Measurements from ENCODE around the gene CSRNP3.

CSRNP3 gene

DNA sequence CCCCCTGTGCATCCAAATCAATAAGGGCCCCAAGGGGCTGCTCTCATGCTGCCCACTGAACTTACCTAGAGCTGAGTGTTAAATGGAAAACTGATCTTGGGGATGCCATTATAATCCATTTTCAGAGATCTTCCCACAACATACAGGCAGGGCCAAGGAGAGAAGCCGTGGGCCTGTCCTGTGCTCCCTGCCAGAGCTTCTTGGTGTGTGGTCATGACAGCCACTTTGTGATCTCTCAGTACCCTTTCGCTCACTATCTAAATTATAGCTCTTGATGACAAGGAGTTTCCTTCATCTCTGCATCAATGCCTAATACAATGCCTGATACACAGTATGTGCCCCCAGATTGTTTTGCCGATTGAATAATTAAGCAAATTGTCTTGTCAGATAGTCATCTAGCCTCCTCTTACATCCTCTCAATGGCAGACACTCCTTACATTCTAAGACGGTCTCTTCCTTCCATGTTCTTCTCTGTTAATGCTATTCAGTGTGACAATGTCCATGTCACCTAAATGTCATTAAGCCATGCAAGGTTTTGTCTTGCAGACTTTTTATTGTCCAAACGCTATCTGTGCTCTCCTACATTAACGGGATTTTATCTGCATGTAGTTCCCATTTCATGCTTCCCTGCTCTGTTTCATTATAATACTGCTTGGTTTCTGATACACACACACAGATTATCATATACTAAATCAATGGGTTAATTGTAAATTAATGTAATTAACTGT, 5.9 kb downstream of the CSRNP3 start:
- Histone ChIP-seq H3K4me3 (ENCODE audit: low read depth, low read length) (no peak overlapping the region), H3K9me3 (ENCODE audit: control insufficient read depth, insufficient read depth, low read depth, low read length) (no peaks in the 10 kb centered on the region), H3K36me3 (ENCODE audit: control insufficient read depth in 2 of 2, insufficient read depth in 1 of 2, low read length in 2 of 2) (no peaks in the 10 kb centered on the region), H3K4me1 (ENCODE audit: control insufficient read depth, insufficient read depth, low read length) (peaks cover 3% of the 10 kb centered on the region; the same call in 1 of the 2 replicates), H3K27ac (ENCODE audit: extremely low read depth, low read depth, low read length) (no peak overlapping the region)
- POLR2A ChIA-PET, result no interaction called here
- CTCF ChIA-PET, result interaction anchor here (0.5 to 0.6 kb wide), 2 partner anchors 29 to 224 kb away, joined by 3 to 4 read pairs; no protein-coding TSS in a partner anchor
- no peak for TF ChIP-seq TRIM28 (IDR thresholded peaks at IDR 0.05; ENCODE audit: borderline replicate concordance, low read length)
- TF ChIP-seq, protein P1, sequence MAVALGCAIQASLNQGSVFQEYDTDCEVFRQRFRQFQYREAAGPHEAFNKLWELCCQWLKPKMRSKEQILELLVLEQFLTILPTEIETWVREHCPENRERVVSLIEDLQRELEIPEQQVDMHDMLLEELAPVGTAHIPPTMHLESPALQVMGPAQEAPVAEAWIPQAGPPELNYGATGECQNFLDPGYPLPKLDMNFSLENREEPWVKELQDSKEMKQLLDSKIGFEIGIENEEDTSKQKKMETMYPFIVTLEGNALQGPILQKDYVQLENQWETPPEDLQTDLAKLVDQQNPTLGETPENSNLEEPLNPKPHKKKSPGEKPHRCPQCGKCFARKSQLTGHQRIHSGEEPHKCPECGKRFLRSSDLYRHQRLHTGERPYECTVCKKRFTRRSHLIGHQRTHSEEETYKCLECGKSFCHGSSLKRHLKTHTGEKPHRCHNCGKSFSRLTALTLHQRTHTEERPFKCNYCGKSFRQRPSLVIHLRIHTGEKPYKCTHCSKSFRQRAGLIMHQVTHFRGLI (tag by site-specific recombination; IDR thresholded peaks at IDR 0.05), result no peak
- TF ChIP-seq HIC1 (tag by site-specific recombination; IDR thresholded peaks at IDR 0.05), result no peak
- TF ChIP-seq ZNF580 (tag by site-specific recombination; IDR thresholded peaks at IDR 0.05), result no peak
- TF ChIP-seq PBX3 (CRISPR knock-in tag; IDR thresholded peaks at IDR 0.05), result no peak
- TF ChIP-seq ZNF214 (tag by site-specific recombination; IDR thresholded peaks at IDR 0.05; ENCODE audit: borderline replicate concordance), result no peak
- no peak for TF ChIP-seq ZNF658 (tag by site-specific recombination; IDR thresholded peaks at IDR 0.05)
- TF ChIP-seq ZNF792 (tag by site-specific recombination; IDR thresholded peaks at IDR 0.05), result no peak
- TF ChIP-seq ZNF560 (tag by site-specific recombination; IDR thresholded peaks at IDR 0.05; ENCODE audit: borderline replicate concordance), result no peak
- TF ChIP-seq PATZ1 (tag by site-specific recombination; IDR thresholded peaks at IDR 0.05), result no peak
- no peak for TF ChIP-seq ZNF791 (tag by site-specific recombination; IDR thresholded peaks at IDR 0.05)
- TF ChIP-seq ZNF311 (tag by site-specific recombination; IDR thresholded peaks at IDR 0.05; ENCODE audit: borderline replicate concordance), result no peak

- Histone ChIP-seq H3K27ac (ENCODE audit: extremely low read depth, low read depth, low read length) (no peak overlapping the region), H3K4me3 (ENCODE audit: low read depth, low read length) (no peak overlapping the region), H3K9me3 (ENCODE audit: control insufficient read depth, insufficient read depth, low read depth, low read length) (no peaks in the 10 kb centered on the region), H3K36me3 (ENCODE audit: control insufficient read depth in 2 of 2, insufficient read depth in 1 of 2, low read length in 2 of 2) (no peaks in the 10 kb centered on the region), H3K4me1 (ENCODE audit: control insufficient read depth, insufficient read depth, low read length) (no peaks in the 10 kb centered on the region)
- CTCF ChIA-PET, result interaction anchor here (1.1 kb wide), 1 partner anchor 10 kb away, joined by 3 read pairs; no protein-coding TSS in a partner anchor
- POLR2A ChIA-PET, result no interaction called here
- TF ChIP-seq ZNF148 (tag by site-specific recombination; IDR thresholded peaks at IDR 0.05; ENCODE audit: borderline replicate concordance), result no peak
- no peak for TF ChIP-seq ZNF335 (tag by site-specific recombination; conservative IDR thresholded peaks at IDR 0.05)
- TF ChIP-seq MZF1 (tag by site-specific recombination; IDR thresholded peaks at IDR 0.05; ENCODE audit: borderline replicate concordance), result no peak
Observed at GRCh38 chr2:165479856-165480255, 10.4 kb downstream of the CSRNP3 start.
